Vagina (tissue), 2 donors: ENCODE data around the gene ANAPC15. TPM values are rescaled to one million over a fixed set of nuclear protein-coding genes. Genes with fewer than 3 reads are reported as not detected.

ENCODE experiments used
- DNase-seq, 2 donors: peaks; one replicate each; pipeline ENCODE4 v3.0.0-alpha.2; 2017; ENCODE audit errors: extremely low spot score in 2 of 2
- H3K27ac ChIP-seq: fragments of 200-600 bp; sonication (generic); one replicate; pipeline ENCODE4 v1.5.1; 2019
- H3K27me3 ChIP-seq: fragments of 200-600 bp; sonication (generic); one replicate; pipeline ENCODE4 v1.5.1; 2019
- H3K36me3 ChIP-seq, 2 donors: fragments of 200-600 bp; sonication (generic); one replicate each; pipeline ENCODE4 v1.5.1; 2017 to 2019
- H3K4me1 ChIP-seq: fragments of 200-600 bp; sonication (generic); one replicate; pipeline ENCODE4 v1.5.1; 2019
- H3K4me3 ChIP-seq, 2 donors: fragments of 200-600 bp; sonication (generic); 1 replicate in 1 of 2; 2 replicates in 1 of 2; pipeline ENCODE4 v1.5.1; 2016 to 2019
- H3K9me3 ChIP-seq: fragments of 200-600 bp; sonication (generic); one replicate; pipeline ENCODE4 v1.5.1; 2019
- CTCF ChIP-seq, 3 experiments: fragments of 450-650 bp in 2 of 3; fragments of 200-600 bp in 1 of 3; sonication (generic) in 1 of 3; IDR thresholded peaks; one replicate each; pipeline ENCODE4 v1.5.1; 2017 to 2019; ENCODE audit warnings: antibody characterized with exemption in 3 of 3, mild to moderate bottlenecking in 2 of 3, moderate library complexity in 2 of 3
- POLR2A ChIP-seq, 2 donors: fragments of 450-650 bp; IDR thresholded peaks; one replicate each; pipeline ENCODE4 v1.6.1; 2017; ENCODE audit warnings: antibody characterized with exemption in 2 of 2, mild to moderate bottlenecking in 2 of 2, moderate library complexity in 2 of 2
- POLR2AphosphoS5 ChIP-seq, 2 donors: sonication (generic); formaldehyde crosslinking; IDR thresholded peaks; one replicate each; pipeline ENCODE4 v1.9.0; 2017; ENCODE audit warnings: antibody characterized with exemption in 2 of 2, mild to moderate bottlenecking in 2 of 2, low read depth in 1 of 2; ENCODE audit not compliant: insufficient read depth in 1 of 2
- intact Hi-C: fragments of 100-400 bp; cut with DNase I; formaldehyde crosslinking; loops from one replicate; pipeline ENCODE4 v1.15.1; 2023
- total RNA-seq: library from RNA; depleted of rRNA; stranded (reverse); fragments of >200 nt; gene quantifications from one replicate; pipeline ENCODE4 v1.2.3, GENCODE V29; 2016

Gene ANAPC15
- total RNA-seq, 1 donor from 2014 or later = 19.9 TPM

- intact Hi-C loops = loop anchor here (2.0 kb wide), 1 partner anchor 40 kb away; no protein-coding TSS in a partner anchor
- peaks cover 0 to 4% of the 10 kb centered on the region in 2 donors for H3K36me3 ChIP-seq
- no peaks in the 10 kb centered on the region for H3K27me3 ChIP-seq
- peak within 1 kb of the TSS; percentile 68 to 75 for H3K4me3 ChIP-seq
- TF ChIP-seq POLR2A (IDR thresholded peaks at IDR 0.05) = peak in 1 of 2 donors; percentile 61
- TF ChIP-seq CTCF (IDR thresholded peaks at IDR 0.05) = no peak
- peak; percentile 96 to 98 for TF ChIP-seq POLR2AphosphoS5 (IDR thresholded peaks at IDR 0.05; ENCODE audit: insufficient read depth in 1 of 2, low read depth in 1 of 2)
- peak within 1 kb of the TSS; percentile 91 for H3K27ac ChIP-seq
- no peaks in the 10 kb centered on the region for H3K9me3 ChIP-seq
- DNase-seq = peak; percentile 100
- H3K4me1 ChIP-seq = peaks cover 30% of the 10 kb centered on the region
These were observed 31.9 kb downstream of the ANAPC15 start, which contains the start of the genes LRRC51 and NUMA1 for GRCh38 chr11:72080326-72081183. Gene LRRC51, plus strand, starts transcription at chr11:72080850. Its CDS starts 8,234 bp downstream, at chr11:72089084. Gene NUMA1, minus strand, starts transcription at chr11:72080542. Its CDS starts 44,599 bp downstream, at chr11:72035943.

GRCh38 chr11:72079819-72080325, 32.6 kb downstream of the ANAPC15 start:
- peaks cover 0 to 4% of the 10 kb centered on the region in 2 donors for H3K36me3 ChIP-seq
- no peaks in the 10 kb centered on the region for H3K27me3 ChIP-seq
- peak overlapping the region; percentile 91 for H3K27ac ChIP-seq
- intact Hi-C loops = loop anchor here (2.0 kb wide), 1 partner anchor 39 kb away; no protein-coding TSS in a partner anchor
- peaks cover 30% of the 10 kb centered on the region for H3K4me1 ChIP-seq
- H3K9me3 ChIP-seq = no peaks in the 10 kb centered on the region
- TF ChIP-seq CTCF (IDR thresholded peaks at IDR 0.05) (no peak), POLR2A (IDR thresholded peaks at IDR 0.05) (no peak), POLR2AphosphoS5 (IDR thresholded peaks at IDR 0.05; ENCODE audit: insufficient read depth in 1 of 2, low read depth in 1 of 2) (no peak)
- DNase-seq = no peak
- peak overlapping the region; percentile 68 to 75 for H3K4me3 ChIP-seq

- Histone ChIP-seq H3K27me3 (no peaks in the 10 kb centered on the region), H3K4me3 (no peak overlapping the region), H3K4me1 (peaks cover 25% of the 10 kb centered on the region), H3K9me3 (no peaks in the 10 kb centered on the region), H3K36me3 (peaks cover 0 to 4% of the 10 kb centered on the region in 2 donors), H3K27ac (peak overlapping the region; percentile 91)
- intact Hi-C loops = no loop called here
- no peak for DNase-seq
- TF ChIP-seq POLR2A (IDR thresholded peaks at IDR 0.05) (no peak), POLR2AphosphoS5 (IDR thresholded peaks at IDR 0.05; ENCODE audit: insufficient read depth in 1 of 2, low read depth in 1 of 2) (no peak)
These were observed 34.0 kb downstream of the ANAPC15 start for GRCh38 chr11:72078477-72078876.

GRCh38 chr11:72075756-72076155, 36.7 kb downstream of the ANAPC15 start:
- no peak overlapping the region for H3K4me3 ChIP-seq
- no peaks in the 10 kb centered on the region for H3K9me3 ChIP-seq
- peaks cover 0 to 4% of the 10 kb centered on the region in 2 donors for H3K36me3 ChIP-seq
- H3K27me3 ChIP-seq = no peaks in the 10 kb centered on the region
- H3K4me1 ChIP-seq = peaks cover 22% of the 10 kb centered on the region
- no peak for DNase-seq
- intact Hi-C loops = no loop called here
- TF ChIP-seq POLR2AphosphoS5 (IDR thresholded peaks at IDR 0.05; ENCODE audit: insufficient read depth in 1 of 2, low read depth in 1 of 2) = no peak
- TF ChIP-seq POLR2A (IDR thresholded peaks at IDR 0.05) = no peak
- no peak for TF ChIP-seq CTCF (IDR thresholded peaks at IDR 0.05)
- H3K27ac ChIP-seq = no peak overlapping the region

GRCh38 chr11:72075109-72075508, 37.4 kb downstream of the ANAPC15 start:
- no peak for TF ChIP-seq POLR2A (IDR thresholded peaks at IDR 0.05)
- no peak for TF ChIP-seq CTCF (IDR thresholded peaks at IDR 0.05)
- no peak for TF ChIP-seq POLR2AphosphoS5 (IDR thresholded peaks at IDR 0.05; ENCODE audit: insufficient read depth in 1 of 2, low read depth in 1 of 2)
- H3K4me1 ChIP-seq = peaks cover 28% of the 10 kb centered on the region
- H3K9me3 ChIP-seq = no peaks in the 10 kb centered on the region
- no peaks in the 10 kb centered on the region for H3K27me3 ChIP-seq
- peaks cover 0 to 4% of the 10 kb centered on the region in 2 donors for H3K36me3 ChIP-seq
- H3K27ac ChIP-seq = no peak overlapping the region
- DNase-seq = no peak
- intact Hi-C loops = no loop called here
- no peak overlapping the region for H3K4me3 ChIP-seq
